ENCODE measurements around the gene KLHDC9. TPM values are rescaled to one million over a fixed set of nuclear protein-coding genes. Genes with fewer than 3 reads are reported as not detected.

KLHDC9 gene
- total and polyA plus RNA-seq, 2 of the 8 experiments (the other 6 are each of a cell fraction or from before 2014, with no cell fraction given): 6.5 to 15.6 TPM

GRCh38 chr1:161072751-161073449 lies 25.3 kb upstream of the KLHDC9 start:
- Histone ChIP-seq H3K4me3 (ENCODE audit: extremely low read depth in 1 of 4, insufficient read depth in 2 of 4, low read depth in 3 of 4, low read length in 4 of 4) (no peak overlapping the region), H3K4me2 (ENCODE audit: insufficient read depth in 1 of 2, low read depth in 2 of 2, low read length in 2 of 2) (no peak overlapping the region), H3K79me2 (ENCODE audit: control insufficient read depth in 1 of 2, insufficient read depth in 2 of 2, low read length in 2 of 2) (no peaks in the 10 kb centered on the region), H4K20me1 (replicated peaks in 1 of 2; ENCODE audit: control insufficient read depth in 1 of 2, insufficient read depth in 2 of 2, low read length in 2 of 2) (peaks cover 0 to 3% of the 10 kb centered on the region in 2 experiments), H2BK120ac (replicated peaks; ENCODE audit: low read depth, low read length) (no peak overlapping the region), H2BK20ac (ENCODE audit: low read length) (no peak overlapping the region), H3K9me3 (ENCODE audit: insufficient read depth in 2 of 2, low read depth in 1 of 2, low read length in 1 of 2) (no peaks in the 10 kb centered on the region), H3K56ac (replicated peaks; ENCODE audit: insufficient read length, low read depth, low read length) (no peak overlapping the region), H2AFZ (ENCODE audit: low read length) (no peak overlapping the region), H2BK5ac (ENCODE audit: low read depth, low read length) (no peak overlapping the region), H3K27me3 (replicated peaks in 1 of 4; ENCODE audit: control insufficient read depth in 3 of 4, extremely low read depth in 1 of 4, insufficient read depth in 3 of 4, low read length in 3 of 4) (no peaks in the 10 kb centered on the region), H4K91ac (replicated peaks; ENCODE audit: insufficient read length, low read length) (no peak overlapping the region), H3K14ac (ENCODE audit: insufficient read length) (no peak overlapping the region), H3K79me1 (ENCODE audit: low read depth, low read length) (no peaks in the 10 kb centered on the region), H2BK15ac (ENCODE audit: low read length) (no peak overlapping the region), H3K23me2 (ENCODE audit: low read depth, low read length) (no peaks in the 10 kb centered on the region), H3K9ac (replicated peaks in 1 of 4; ENCODE audit: extremely low read depth in 1 of 4, low read depth in 3 of 4, low read length in 3 of 4) (no peak overlapping the region), H3K4ac (replicated peaks; ENCODE audit: insufficient read length, low read depth, low read length) (no peak overlapping the region), H2AK5ac (ENCODE audit: low read depth, low read length) (no peak overlapping the region), H4K8ac (ENCODE audit: extremely low read depth, insufficient read depth, low read length) (no peak overlapping the region), H3K18ac (ENCODE audit: extremely low read depth, low read length) (no peak overlapping the region), H2BK12ac (ENCODE audit: low read depth, low read length) (no peak overlapping the region), H3K27ac (ENCODE audit: low read depth, low read length) (no peak overlapping the region), H3K4me1 (replicated peaks in 1 of 4; ENCODE audit: control insufficient read depth in 3 of 4, insufficient read depth in 4 of 4, low read length in 3 of 4) (peaks cover 0 to 8% (median 3%) of the 10 kb centered on the region in 4 experiments; a peak in 3 of 7 replicates), H3K23ac (ENCODE audit: insufficient read length) (no peak overlapping the region), H4K5ac (ENCODE audit: insufficient read length, low read depth, low read length) (no peak overlapping the region), H3K36me3 (ENCODE audit: control insufficient read depth in 2 of 4, insufficient read depth in 4 of 4, low read length in 3 of 4) (no peaks in the 10 kb centered on the region)
- 90% methylated on average over 19 of the region's 19 CpGs; no CpG with 5 or more reads in 1 of the 2 experiments for WGBS, 2 experiments (ENCODE audit: extremely low coverage in 1 of 2, insufficient coverage in 1 of 2, insufficient read length in 1 of 2, insufficient replicate concordance in 2 of 2, low coverage in 1 of 2, low lambda C conversion rate in 2 of 2, missing lambda C conversion rate in 1 of 2)
- FAIRE-seq: no peak
- DNase-seq (ENCODE audit: low read depth in 1 of 2, low spot score in 2 of 2): no peak
- POLR2A ChIA-PET (ENCODE audit: partially characterized antibody): interaction anchor here (1.5 kb wide), 1 partner anchor 59 kb away, joined by 6 read pairs; the partner anchor contains the start of gene DEDD
- TF ChIP-seq KDM5A (IDR thresholded peaks at IDR 0.05; ENCODE audit: low read length): no peak
- TF ChIP-seq HDAC2 (IDR thresholded peaks at IDR 0.05; ENCODE audit: borderline replicate concordance in 1 of 2, low read depth in 2 of 2, low read length in 2 of 2): no peak
- CTCF ChIA-PET (ENCODE audit: partially characterized antibody): interaction anchor here (0.7 to 17.8 kb wide), 11 partner anchors 11 to 67 kb away, joined by 3 to 282 read pairs (median 8); partner anchors contain the start of genes KLHDC9, NECTIN4, NIT1 and PFDN2
